Measurements from ENCODE around the gene SLC12A7.

The SLC12A7 gene

DNA sequence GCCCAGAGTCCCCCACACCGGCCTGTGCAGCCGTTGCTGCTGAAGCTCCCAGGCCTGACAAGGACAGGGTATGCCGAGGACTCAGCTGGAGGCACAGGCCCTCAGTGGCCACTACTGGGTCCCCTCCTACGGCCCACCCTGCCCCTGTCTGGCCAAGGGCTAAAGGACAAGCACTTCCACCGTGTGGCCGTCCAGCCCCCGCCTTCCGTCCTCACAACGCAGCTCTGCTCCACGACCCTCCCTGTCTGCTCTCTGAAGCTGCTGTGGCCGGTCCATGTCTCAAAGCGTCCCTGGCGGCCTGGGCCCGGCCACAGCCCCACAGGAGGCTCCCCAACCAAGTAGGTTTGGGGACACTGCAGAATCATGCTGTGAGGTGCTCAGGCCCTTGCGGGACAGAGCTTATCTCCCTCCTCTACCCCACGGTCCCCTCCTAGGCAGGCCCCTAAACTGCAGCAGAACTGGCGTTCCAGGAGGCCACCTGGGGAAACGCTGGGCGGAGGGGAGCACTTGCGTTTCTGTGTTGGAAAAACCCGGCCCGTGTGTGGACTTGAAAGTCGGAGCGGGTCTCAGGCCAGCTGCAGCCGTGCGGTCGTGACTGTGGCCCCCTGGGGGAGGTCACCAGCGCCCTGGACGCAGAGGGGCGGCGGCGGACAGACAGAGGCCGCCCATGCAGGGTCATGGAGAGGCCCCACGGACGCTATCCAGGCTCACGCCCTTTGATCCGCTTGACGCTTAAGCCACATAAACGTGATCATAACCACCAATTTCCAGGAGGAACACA is 57.7 kb downstream of the SLC12A7 start:
- Histone ChIP-seq H3K4me3 (ENCODE audit: low read length) (no peak overlapping the region), H3K9ac (ENCODE audit: low read length) (no peak overlapping the region), H3K36me3 (ENCODE audit: control insufficient read depth, insufficient read depth, low read length, severe bottlenecking) (peaks cover 39% of the 10 kb centered on the region), H3K9me3 (ENCODE audit: control insufficient read depth, low read length) (no peaks in the 10 kb centered on the region), H3K27me3 (replicated peaks; ENCODE audit: control insufficient read depth, insufficient read depth, low read length) (peaks cover 4% of the 10 kb centered on the region), H3K4me1 (ENCODE audit: control insufficient read depth, insufficient read depth, low read length) (peaks cover 3% of the 10 kb centered on the region)
- no peak for DNase-seq (ENCODE audit: low read depth)

DNA sequence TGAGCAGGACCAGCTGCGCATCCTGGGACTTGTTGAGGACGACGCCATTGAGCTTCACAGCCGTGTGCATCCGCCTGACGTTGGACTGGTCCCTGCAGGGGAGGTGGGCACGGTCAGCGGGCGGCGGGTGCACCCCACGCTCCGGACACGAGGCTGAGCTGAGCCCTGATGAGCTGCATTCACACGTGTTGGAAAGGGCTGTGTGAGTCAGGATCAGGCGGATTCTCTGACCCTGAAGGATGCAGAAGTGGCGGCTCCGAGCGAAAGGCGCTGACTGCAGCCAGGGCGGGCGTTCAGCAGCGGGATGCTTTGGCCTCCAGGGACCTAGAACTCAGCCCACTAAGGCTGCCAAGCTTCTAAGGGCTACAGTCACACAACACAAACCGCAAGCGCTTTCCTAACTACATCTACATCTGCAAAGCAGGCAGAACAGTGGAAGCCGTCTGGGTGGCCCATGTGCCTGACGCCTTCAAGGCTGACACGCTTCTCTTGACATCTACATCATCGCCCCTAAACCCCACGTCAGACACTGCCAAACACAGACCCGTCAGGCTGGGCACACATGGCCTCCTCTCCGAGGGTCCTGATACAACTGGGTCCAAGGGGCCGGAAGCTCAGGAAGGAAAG is 58.4 kb downstream of the SLC12A7 start:
- Histone ChIP-seq H3K36me3 (ENCODE audit: control insufficient read depth, insufficient read depth, low read length, severe bottlenecking) (peaks cover 35% of the 10 kb centered on the region), H3K9ac (ENCODE audit: low read length) (no peak overlapping the region), H3K4me3 (ENCODE audit: low read length) (no peak overlapping the region)

DNA sequence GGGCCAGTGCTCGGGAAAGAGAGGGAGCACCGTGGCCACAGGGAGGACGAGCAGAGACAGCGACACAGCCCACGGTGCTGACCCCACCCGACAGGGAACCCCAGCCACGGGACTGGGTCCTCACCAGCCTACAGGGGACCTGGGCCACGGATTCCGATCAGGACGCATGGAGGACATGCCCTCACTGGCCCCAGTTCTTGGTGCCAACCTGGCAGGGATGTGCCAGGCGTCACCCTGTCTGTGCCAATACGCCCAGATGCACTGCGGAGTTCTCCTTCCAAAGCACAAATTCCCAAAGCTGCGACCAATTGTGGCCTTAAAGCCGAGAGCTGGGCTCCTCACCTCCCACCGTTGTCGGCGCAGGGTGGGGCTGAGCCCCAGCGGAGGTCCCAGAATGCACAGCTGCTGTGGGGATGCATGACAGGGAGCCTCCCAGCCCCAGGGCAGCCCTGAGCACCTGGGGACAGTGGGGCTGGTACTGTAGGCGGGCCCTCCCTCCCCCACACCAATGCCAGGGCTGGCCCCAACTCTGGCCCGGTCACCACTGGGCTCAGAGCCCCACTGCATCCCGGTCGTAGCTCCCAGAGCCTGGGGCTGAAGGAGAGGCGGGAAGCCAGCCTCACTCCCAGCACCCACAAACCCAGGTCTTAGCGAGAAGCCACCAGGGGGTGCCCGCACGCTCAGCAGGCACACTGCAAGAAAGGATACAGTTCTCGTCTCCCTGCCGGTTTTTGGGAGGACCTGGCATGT is 59.0 kb downstream of the SLC12A7 start:
- H3K27me3 ChIP-seq (replicated peaks; ENCODE audit: control insufficient read depth, insufficient read depth, low read length), result peaks cover 4% of the 10 kb centered on the region
- peaks cover 30% of the 10 kb centered on the region for H3K36me3 ChIP-seq (ENCODE audit: control insufficient read depth, insufficient read depth, low read length, severe bottlenecking)
- DNase-seq (ENCODE audit: low read depth), result no peak
- H3K4me1 ChIP-seq (ENCODE audit: control insufficient read depth, insufficient read depth, low read length), result peaks cover 3% of the 10 kb centered on the region
- H3K9me3 ChIP-seq (ENCODE audit: control insufficient read depth, low read length), result no peaks in the 10 kb centered on the region
- no peak overlapping the region for H3K4me3 ChIP-seq (ENCODE audit: low read length)
- no peak overlapping the region for H3K9ac ChIP-seq (ENCODE audit: low read length)

More for the DNA sequence above, 58.4 kb downstream of the SLC12A7 start:
- Histone ChIP-seq H3K4me1 (ENCODE audit: control insufficient read depth, insufficient read depth, low read length) (peaks cover 3% of the 10 kb centered on the region), H3K9me3 (ENCODE audit: control insufficient read depth, low read length) (no peaks in the 10 kb centered on the region), H3K27me3 (replicated peaks; ENCODE audit: control insufficient read depth, insufficient read depth, low read length) (peaks cover 4% of the 10 kb centered on the region)
- no peak for DNase-seq (ENCODE audit: low read depth)

DNA sequence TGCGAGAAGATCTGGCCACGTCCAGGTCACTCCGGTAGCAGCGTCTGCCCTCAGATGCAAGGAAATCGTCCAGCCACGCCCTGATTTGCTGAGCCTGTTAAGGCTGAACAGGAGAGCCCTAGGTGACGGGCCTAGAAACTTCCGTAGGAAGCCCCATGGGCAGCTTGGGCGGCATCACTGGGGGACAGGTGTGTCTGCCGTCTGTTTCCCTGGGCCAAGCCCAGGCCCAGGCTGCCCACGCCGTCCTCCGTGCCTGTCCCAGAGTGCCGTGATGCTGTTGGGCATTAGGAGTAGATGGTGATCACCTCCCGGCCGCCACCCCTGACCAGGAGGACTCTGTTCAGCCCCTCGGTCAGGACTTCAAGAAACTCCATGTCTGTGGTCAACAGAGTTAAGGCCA is 59.8 kb downstream of the SLC12A7 start:
- peaks cover 4% of the 10 kb centered on the region for H3K27me3 ChIP-seq (replicated peaks; ENCODE audit: control insufficient read depth, insufficient read depth, low read length)
- H3K9ac ChIP-seq (ENCODE audit: low read length), result no peak overlapping the region
- DNase-seq (ENCODE audit: low read depth), result no peak
- H3K4me3 ChIP-seq (ENCODE audit: low read length), result no peak overlapping the region
- H3K4me1 ChIP-seq (ENCODE audit: control insufficient read depth, insufficient read depth, low read length), result peaks cover 3% of the 10 kb centered on the region
- H3K36me3 ChIP-seq (ENCODE audit: control insufficient read depth, insufficient read depth, low read length, severe bottlenecking), result peaks cover 23% of the 10 kb centered on the region
- no peaks in the 10 kb centered on the region for H3K9me3 ChIP-seq (ENCODE audit: control insufficient read depth, low read length)

DNA sequence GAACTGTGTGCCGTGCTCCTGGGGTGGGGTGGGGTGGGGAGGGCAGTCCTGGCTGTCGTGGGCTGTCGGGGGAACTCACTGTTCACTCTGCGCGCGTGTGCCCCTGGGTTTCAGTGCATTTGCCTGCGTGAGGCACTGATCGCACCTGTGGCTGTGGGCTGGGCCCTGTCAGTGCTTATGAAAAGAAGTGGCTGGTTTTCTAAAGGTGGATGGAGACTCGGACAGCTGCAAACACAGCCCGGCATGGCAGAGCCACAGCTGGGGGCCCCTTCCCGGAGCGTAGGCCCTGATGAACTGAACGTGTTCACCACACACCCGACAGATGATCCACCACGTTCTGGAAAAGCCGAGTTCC is 60.5 kb downstream of the SLC12A7 start:
- H3K4me1 ChIP-seq (ENCODE audit: control insufficient read depth, insufficient read depth, low read length), result peaks cover 3% of the 10 kb centered on the region
- H3K9me3 ChIP-seq (ENCODE audit: control insufficient read depth, low read length), result no peaks in the 10 kb centered on the region
- H3K36me3 ChIP-seq (ENCODE audit: control insufficient read depth, insufficient read depth, low read length, severe bottlenecking), result peaks cover 23% of the 10 kb centered on the region
- no peak overlapping the region for H3K4me3 ChIP-seq (ENCODE audit: low read length)
- no peak for DNase-seq (ENCODE audit: low read depth)
- H3K27me3 ChIP-seq (replicated peaks; ENCODE audit: control insufficient read depth, insufficient read depth, low read length), result peaks cover 4% of the 10 kb centered on the region
- no peak overlapping the region for H3K9ac ChIP-seq (ENCODE audit: low read length)

DNA sequence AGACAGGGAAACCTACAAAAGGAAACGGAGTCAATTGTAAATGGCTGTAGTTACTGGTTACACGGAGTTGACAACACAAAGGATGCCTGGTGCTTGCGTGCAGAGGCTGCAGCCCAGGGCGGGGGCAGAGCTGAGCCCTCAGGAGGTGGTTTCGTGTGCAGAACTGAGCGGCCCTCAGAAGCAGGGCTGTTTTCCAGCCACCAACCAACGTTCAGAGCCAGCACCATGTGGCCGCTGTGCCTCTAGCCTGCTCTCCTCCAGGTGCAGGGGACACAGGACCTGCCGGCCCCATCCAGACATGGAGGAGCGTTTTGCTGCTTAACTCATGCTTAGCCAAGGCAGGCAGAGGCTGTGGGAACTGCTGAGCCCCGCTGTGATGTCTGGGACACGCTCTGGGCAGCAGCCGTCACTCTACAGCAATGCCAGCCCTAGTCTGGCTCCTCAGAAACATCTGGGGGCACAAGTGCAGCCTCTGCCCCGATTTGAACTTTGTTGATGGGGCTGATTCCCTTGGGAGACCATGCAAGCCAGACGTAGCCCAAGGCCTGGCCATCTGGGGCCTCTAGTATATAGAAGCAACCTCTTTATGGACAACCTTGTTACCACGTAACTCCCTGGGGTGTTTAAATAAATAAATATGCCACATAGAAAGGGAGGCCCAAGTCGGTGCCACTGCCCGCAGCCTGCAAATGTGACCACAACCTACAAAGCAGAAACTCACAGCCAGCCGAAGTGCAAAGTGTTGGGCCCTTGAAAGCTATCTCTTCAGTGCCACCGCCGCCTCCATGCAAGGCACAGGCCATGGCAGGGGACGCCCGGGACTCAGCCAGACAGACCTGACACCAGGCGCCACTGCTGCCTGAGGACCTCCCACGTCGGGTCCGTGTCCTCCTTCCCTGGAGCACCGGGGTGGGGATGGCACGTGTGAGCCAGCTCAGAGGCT is 61.2 kb downstream of the SLC12A7 start:
- H3K4me1 ChIP-seq (ENCODE audit: control insufficient read depth, insufficient read depth, low read length), result peaks cover 3% of the 10 kb centered on the region
- peaks cover 19% of the 10 kb centered on the region for H3K36me3 ChIP-seq (ENCODE audit: control insufficient read depth, insufficient read depth, low read length, severe bottlenecking)
- peak; percentile 4 for DNase-seq (ENCODE audit: low read depth)
- no peak overlapping the region for H3K4me3 ChIP-seq (ENCODE audit: low read length)
- H3K27me3 ChIP-seq (replicated peaks; ENCODE audit: control insufficient read depth, insufficient read depth, low read length), result peaks cover 4% of the 10 kb centered on the region
- H3K9ac ChIP-seq (ENCODE audit: low read length), result no peak overlapping the region
- H3K9me3 ChIP-seq (ENCODE audit: control insufficient read depth, low read length), result no peaks in the 10 kb centered on the region

DNA sequence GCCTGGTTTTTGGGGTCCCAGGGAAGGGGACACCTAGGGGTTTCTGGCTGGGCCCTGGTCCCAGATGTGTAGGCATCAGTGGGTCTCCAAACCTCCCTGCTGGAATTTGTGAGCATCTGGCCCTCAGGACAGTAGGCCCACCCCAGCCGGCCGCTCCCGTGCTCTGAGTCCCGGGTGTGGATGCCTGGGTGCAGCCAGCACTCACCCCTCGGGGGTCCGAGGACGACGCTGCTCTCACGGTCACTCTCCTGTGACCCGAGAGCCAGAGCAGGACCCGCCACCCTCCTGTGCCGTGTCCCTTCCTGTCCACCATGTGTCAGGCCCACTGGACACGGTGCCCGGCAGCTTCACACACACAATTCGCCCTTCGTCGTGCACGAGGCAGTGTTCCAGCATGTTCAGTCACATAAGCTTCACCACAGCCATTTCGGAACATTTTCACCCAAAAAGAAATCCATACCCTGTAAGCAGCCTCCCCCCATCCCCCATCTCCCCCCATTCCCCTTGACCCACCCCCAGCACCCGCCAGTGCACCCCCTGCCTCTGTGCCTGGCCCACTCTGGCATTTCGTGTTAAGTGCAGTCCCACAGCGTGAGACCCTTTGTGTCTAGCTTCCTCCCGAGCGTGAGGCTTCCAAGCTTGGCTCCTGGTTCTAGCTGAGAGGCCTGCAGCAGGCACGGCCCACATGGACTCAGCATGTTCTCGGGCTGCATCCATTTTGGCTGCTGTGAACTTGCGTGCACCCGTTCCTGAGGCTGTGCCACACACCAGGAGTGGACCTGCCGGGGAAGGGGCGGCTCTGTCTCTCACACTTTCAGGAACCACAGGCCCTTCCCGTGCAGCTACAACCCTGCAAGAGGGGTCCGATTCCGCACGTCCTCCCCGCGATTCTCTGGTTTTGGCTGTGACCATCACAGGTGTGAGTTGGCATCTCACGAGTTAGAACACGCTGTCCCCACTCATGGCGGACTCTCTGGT is 62.7 kb downstream of the SLC12A7 start:
- Histone ChIP-seq H3K4me1 (ENCODE audit: control insufficient read depth, insufficient read depth, low read length) (peaks cover 3% of the 10 kb centered on the region), H3K4me3 (ENCODE audit: low read length) (no peak overlapping the region), H3K9me3 (ENCODE audit: control insufficient read depth, low read length) (no peaks in the 10 kb centered on the region), H3K36me3 (ENCODE audit: control insufficient read depth, insufficient read depth, low read length, severe bottlenecking) (peaks cover 13% of the 10 kb centered on the region), H3K9ac (ENCODE audit: low read length) (no peak overlapping the region), H3K27me3 (replicated peaks; ENCODE audit: control insufficient read depth, insufficient read depth, low read length) (peaks cover 4% of the 10 kb centered on the region)
- DNase-seq (ENCODE audit: low read depth), result no peak

DNA sequence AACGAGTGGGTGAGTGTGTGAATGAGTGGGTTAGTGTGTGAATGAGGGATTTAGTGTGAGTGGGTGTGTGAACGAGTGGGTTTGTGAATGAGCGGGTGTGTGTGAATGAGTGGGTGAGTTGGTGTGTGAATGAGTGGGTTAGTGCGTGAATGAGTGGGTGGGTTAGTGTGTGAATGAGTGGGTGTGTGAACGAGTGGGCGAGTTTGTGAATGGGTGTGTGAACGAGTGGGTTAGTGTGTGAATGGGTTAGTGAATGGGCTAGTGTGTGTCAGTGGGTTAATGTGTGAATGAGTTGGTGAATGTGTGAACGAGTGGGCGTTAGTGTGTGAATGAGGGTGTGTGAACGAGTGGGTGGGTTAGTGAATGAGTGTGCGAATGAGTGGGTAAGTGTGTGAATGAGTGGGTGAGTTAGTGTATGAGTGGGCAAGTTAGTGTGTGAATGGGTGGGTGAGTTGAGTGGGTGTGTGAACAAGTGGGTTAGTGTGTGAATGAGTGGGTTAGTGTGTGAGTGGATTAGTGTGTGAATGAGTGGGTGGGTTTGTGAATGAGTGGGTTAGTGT is 63.6 kb downstream of the SLC12A7 start:
- Histone ChIP-seq H3K4me1 (ENCODE audit: control insufficient read depth, insufficient read depth, low read length) (no peaks in the 10 kb centered on the region), H3K36me3 (ENCODE audit: control insufficient read depth, insufficient read depth, low read length, severe bottlenecking) (peaks cover 13% of the 10 kb centered on the region), H3K27me3 (replicated peaks; ENCODE audit: control insufficient read depth, insufficient read depth, low read length) (peaks cover 4% of the 10 kb centered on the region), H3K4me3 (ENCODE audit: low read length) (no peak overlapping the region), H3K9ac (ENCODE audit: low read length) (no peak overlapping the region), H3K9me3 (ENCODE audit: control insufficient read depth, low read length) (no peaks in the 10 kb centered on the region)
- DNase-seq (ENCODE audit: low read depth), result no peak

DNA sequence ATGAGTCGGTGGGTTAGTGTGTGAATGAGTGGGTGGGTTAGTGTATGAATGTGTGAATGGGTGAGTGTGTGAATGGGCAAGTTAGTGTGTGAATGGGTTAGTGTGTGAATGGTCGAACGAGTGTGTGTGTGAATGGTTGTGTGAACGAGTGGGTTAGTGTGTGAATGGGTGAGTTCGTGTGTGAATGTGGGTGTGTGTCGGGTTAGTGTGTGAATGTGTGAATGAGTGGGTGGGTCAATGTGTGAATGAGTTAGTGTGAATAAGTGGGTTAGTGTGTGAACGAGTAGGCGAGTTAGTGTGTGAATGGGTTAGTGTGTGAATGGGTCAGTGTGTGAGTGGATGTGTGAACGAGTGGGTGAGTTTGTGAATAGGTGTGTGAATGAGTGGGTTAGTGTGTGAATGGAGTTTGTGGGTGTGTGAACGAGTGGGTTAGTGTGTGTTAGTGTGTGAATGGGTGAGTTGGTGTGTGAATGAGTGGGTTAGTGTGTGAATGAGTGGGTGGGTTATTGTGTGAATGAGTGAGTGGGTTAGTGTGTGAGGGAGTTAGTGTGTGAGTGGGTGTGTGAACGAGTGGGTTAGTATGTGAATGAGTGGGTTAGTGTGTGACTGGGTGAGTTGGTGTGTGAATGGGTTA is 64.4 kb downstream of the SLC12A7 start:
- no peak overlapping the region for H3K9ac ChIP-seq (ENCODE audit: low read length)
- peaks cover 4% of the 10 kb centered on the region for H3K27me3 ChIP-seq (replicated peaks; ENCODE audit: control insufficient read depth, insufficient read depth, low read length)
- peaks cover 13% of the 10 kb centered on the region for H3K36me3 ChIP-seq (ENCODE audit: control insufficient read depth, insufficient read depth, low read length, severe bottlenecking)
- no peaks in the 10 kb centered on the region for H3K4me1 ChIP-seq (ENCODE audit: control insufficient read depth, insufficient read depth, low read length)
- no peak overlapping the region for H3K4me3 ChIP-seq (ENCODE audit: low read length)
- no peaks in the 10 kb centered on the region for H3K9me3 ChIP-seq (ENCODE audit: control insufficient read depth, low read length)
- no peak for DNase-seq (ENCODE audit: low read depth)

Measured in adipocyte (in vitro differentiated cells).